Embryonic facial prominence (tissue), 1 donor: Measurements from ENCODE around the gene DIPK1B.
"Not testable (repeated sequence)": the region's sequence is repeated elsewhere in the genome, so short reads cannot be mapped to it uniquely, and the experiment has no call there.

Source experiments
- DNase-seq: peaks from one replicate; pipeline ENCODE4 v3.0.0-alpha.2; 2016; ENCODE audit errors: extremely low spot score

Gene DIPK1B

GRCh38 chr9:136753371-136754058 lies 41.1 kb downstream of the DIPK1B start:
- no peak for DNase-seq

GRCh38 chr9:136754059-136754572 lies 41.7 kb downstream of the DIPK1B start:
- no peak for DNase-seq

- DNase-seq = no peak
Measured at GRCh38 chr9:136754626-136755301, 42.4 kb downstream of the DIPK1B start.

GRCh38 chr9:136755302-136756133 lies 43.1 kb downstream of the DIPK1B start:
- not testable (repeated sequence) for DNase-seq

GRCh38 chr9:136756134-136756438 lies 43.7 kb downstream of the DIPK1B start:
- DNase-seq = no peak

GRCh38 chr9:136756836-136757235 lies 44.5 kb downstream of the DIPK1B start:
- DNase-seq = no peak

- DNase-seq = no peak
Measured at GRCh38 chr9:136757328-136757727, 45.0 kb downstream of the DIPK1B start.

GRCh38 chr9:136757751-136758140 lies 45.4 kb downstream of the DIPK1B start:
- no peak for DNase-seq

GRCh38 chr9:136759001-136759400 lies 46.6 kb downstream of the DIPK1B start:
- DNase-seq = no peak

- DNase-seq = no peak
Measured at GRCh38 chr9:136759436-136760325, 47.3 kb downstream of the DIPK1B start.

GRCh38 chr9:136760424-136760823 lies 48.1 kb downstream of the DIPK1B start:
- no peak for DNase-seq

- not testable (repeated sequence) for DNase-seq
Measured at GRCh38 chr9:136760834-136761544, 48.6 kb downstream of the DIPK1B start.

- DNase-seq = no peak
Measured at GRCh38 chr9:136761545-136761981, 49.2 kb downstream of the DIPK1B start.

GRCh38 chr9:136762221-136762691 lies 49.9 kb downstream of the DIPK1B start:
- DNase-seq = no peak

GRCh38 chr9:136762915-136763648 lies 50.7 kb downstream of the DIPK1B start:
- no peak for DNase-seq

- no peak for DNase-seq
Measured at GRCh38 chr9:136763649-136764035, 51.3 kb downstream of the DIPK1B start.

- DNase-seq = no peak
Measured at GRCh38 chr9:136764301-136764891, 52.0 kb downstream of the DIPK1B start, which contains the start of gene LCN15. TSS of gene LCN15 (minus strand) at chr9:136764518. CDS start at chr9:136764488, 30 bp downstream.

- no peak for DNase-seq
Measured at GRCh38 chr9:136765041-136765440, 52.7 kb downstream of the DIPK1B start.

GRCh38 chr9:136765745-136766409 lies 53.5 kb downstream of the DIPK1B start:
- DNase-seq = not testable (repeated sequence)
